ENCODE results near the gene OTOS.

Gene OTOS

DNA sequence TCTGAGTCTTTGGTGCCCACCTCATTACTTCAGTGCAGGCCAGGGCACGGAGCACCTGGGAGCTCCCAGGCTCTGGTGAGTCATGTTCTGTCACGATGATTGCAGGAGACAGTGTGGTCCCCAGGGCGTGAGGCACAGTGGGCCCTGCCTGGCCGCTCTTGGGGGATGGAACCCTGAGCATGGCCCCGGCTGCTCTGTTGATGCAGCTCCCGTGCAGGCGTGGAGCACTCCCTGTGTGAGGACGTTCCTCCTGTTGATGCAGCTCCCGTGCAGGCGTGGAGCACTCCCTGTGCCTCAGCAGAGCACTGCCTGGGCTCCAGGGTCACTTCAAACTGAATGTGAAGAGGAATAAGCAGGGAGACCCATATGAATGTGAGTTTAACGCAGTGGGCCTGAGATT lies 34.5 kb downstream of the OTOS start:
- TF ChIP-seq NFRKB (IDR thresholded peaks at IDR 0.05) (no peak), HDGF (IDR thresholded peaks at IDR 0.05; ENCODE audit: borderline replicate concordance) (no peak), L3MBTL2 (conservative IDR thresholded peaks at IDR 0.05) (no peak), CTBP1 (IDR thresholded peaks at IDR 0.05; ENCODE audit: borderline replicate concordance) (no peak), ELF4 (IDR thresholded peaks at IDR 0.05) (no peak), LEF1 (IDR thresholded peaks at IDR 0.05; ENCODE audit: borderline replicate concordance) (no peak), BHLHE40 (IDR thresholded peaks at IDR 0.05; ENCODE audit: borderline replicate concordance) (no peak), FOXM1 (IDR thresholded peaks at IDR 0.05; ENCODE audit: borderline replicate concordance) (no peak), FOXA1 (IDR thresholded peaks at IDR 0.05) (no peak), FOXK2 (IDR thresholded peaks at IDR 0.05) (no peak), ZNF384 (IDR thresholded peaks at IDR 0.05) (no peak), TARDBP (IDR thresholded peaks at IDR 0.05) (no peak), SUZ12 (IDR thresholded peaks at IDR 0.05) (no peak)
- TF ChIP-seq, protein P1, sequence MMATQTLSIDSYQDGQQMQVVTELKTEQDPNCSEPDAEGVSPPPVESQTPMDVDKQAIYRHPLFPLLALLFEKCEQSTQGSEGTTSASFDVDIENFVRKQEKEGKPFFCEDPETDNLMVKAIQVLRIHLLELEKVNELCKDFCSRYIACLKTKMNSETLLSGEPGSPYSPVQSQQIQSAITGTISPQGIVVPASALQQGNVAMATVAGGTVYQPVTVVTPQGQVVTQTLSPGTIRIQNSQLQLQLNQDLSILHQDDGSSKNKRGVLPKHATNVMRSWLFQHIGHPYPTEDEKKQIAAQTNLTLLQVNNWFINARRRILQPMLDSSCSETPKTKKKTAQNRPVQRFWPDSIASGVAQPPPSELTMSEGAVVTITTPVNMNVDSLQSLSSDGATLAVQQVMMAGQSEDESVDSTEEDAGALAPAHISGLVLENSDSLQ (IDR thresholded peaks at IDR 0.05) = no peak
- CTCF ChIA-PET = no interaction called here
- DNase-seq (ENCODE audit: extremely low spot score) = no peak
- POLR2A ChIA-PET = no interaction called here

DNA sequence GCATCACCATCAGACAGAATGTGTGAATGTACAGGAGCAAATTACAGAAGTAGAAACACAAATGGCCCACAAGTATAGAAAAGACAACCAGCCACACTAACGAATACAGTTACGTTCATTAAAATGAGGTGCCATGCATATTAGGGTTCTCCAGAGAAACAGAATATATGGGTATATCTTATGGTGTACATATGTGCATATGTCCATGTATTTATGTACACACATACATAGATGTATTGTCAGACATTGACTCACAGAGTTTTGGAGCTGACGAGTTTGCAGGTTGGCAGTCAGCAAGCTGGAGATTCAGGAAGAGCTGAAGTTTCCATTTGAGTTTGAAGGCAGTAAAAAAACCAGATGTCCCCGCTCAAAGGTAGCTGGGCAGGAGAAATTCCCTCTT lies 37.3 kb downstream of the OTOS start:
- ChIA-PET POLR2A (no interaction called here), CTCF (interaction anchor here (0.7 kb wide), 1 partner anchor 57 kb away, joined by 4 read pairs; no protein-coding TSS in a partner anchor)
- no peak for DNase-seq (ENCODE audit: extremely low spot score)
- TF ChIP-seq, protein P1 (IDR thresholded peaks at IDR 0.05) = no peak
- TF ChIP-seq LEF1 (IDR thresholded peaks at IDR 0.05; ENCODE audit: borderline replicate concordance) (no peak), CTBP1 (IDR thresholded peaks at IDR 0.05; ENCODE audit: borderline replicate concordance) (no peak), NFRKB (IDR thresholded peaks at IDR 0.05) (no peak), SUZ12 (IDR thresholded peaks at IDR 0.05) (no peak), FOXK2 (IDR thresholded peaks at IDR 0.05) (no peak), FOXM1 (IDR thresholded peaks at IDR 0.05; ENCODE audit: borderline replicate concordance) (no peak), TARDBP (IDR thresholded peaks at IDR 0.05) (no peak), ARNT (IDR thresholded peaks at IDR 0.05) (no peak), HDGF (IDR thresholded peaks at IDR 0.05; ENCODE audit: borderline replicate concordance) (no peak), SP1 (IDR thresholded peaks at IDR 0.05) (no peak), FOXA1 (IDR thresholded peaks at IDR 0.05) (no peak), L3MBTL2 (conservative IDR thresholded peaks at IDR 0.05) (no peak), ELF4 (IDR thresholded peaks at IDR 0.05) (no peak)

DNA sequence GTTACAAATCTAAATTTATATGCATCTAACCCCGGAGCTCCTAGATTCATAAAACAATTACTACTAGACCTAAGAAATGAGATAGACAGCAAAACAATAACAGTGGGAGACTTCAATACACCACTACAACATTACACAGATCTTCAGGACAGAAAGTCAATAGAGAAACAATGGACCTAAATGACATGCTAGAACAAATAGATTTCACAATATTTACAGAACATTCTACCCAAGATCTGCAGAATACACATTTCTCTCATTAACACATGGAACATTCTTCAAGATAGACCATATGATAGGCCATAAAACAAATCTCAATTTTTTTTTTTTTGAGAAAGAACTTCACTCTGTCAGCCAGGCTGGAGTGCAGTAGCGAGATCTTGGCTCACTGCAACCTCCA lies 42.1 kb downstream of the OTOS start:
- ChIA-PET POLR2A (no interaction called here), CTCF (no interaction called here)
- TF ChIP-seq, protein P1 (IDR thresholded peaks at IDR 0.05) = no peak
- no peak for TF ChIP-seq ZNF384 (IDR thresholded peaks at IDR 0.05)
- no peak for TF ChIP-seq CTBP1 (IDR thresholded peaks at IDR 0.05; ENCODE audit: borderline replicate concordance)
- TF ChIP-seq ARNT (IDR thresholded peaks at IDR 0.05) = no peak
- no peak for TF ChIP-seq LEF1 (IDR thresholded peaks at IDR 0.05; ENCODE audit: borderline replicate concordance)
- no peak for TF ChIP-seq NFRKB (IDR thresholded peaks at IDR 0.05)
- TF ChIP-seq FOXK2 (IDR thresholded peaks at IDR 0.05) = no peak
- TF ChIP-seq FOXM1 (IDR thresholded peaks at IDR 0.05; ENCODE audit: borderline replicate concordance) = no peak
- TF ChIP-seq SP1 (IDR thresholded peaks at IDR 0.05) = no peak
- no peak for TF ChIP-seq ELF4 (IDR thresholded peaks at IDR 0.05)
- no peak for TF ChIP-seq HDGF (IDR thresholded peaks at IDR 0.05; ENCODE audit: borderline replicate concordance)
- no peak for TF ChIP-seq SUZ12 (IDR thresholded peaks at IDR 0.05)
- no peak for TF ChIP-seq FOXA1 (IDR thresholded peaks at IDR 0.05)
- TF ChIP-seq BHLHE40 (IDR thresholded peaks at IDR 0.05; ENCODE audit: borderline replicate concordance) = no peak
- TF ChIP-seq L3MBTL2 (conservative IDR thresholded peaks at IDR 0.05) = no peak
- TF ChIP-seq TARDBP (IDR thresholded peaks at IDR 0.05) = no peak
- no peak for DNase-seq (ENCODE audit: extremely low spot score)

DNA sequence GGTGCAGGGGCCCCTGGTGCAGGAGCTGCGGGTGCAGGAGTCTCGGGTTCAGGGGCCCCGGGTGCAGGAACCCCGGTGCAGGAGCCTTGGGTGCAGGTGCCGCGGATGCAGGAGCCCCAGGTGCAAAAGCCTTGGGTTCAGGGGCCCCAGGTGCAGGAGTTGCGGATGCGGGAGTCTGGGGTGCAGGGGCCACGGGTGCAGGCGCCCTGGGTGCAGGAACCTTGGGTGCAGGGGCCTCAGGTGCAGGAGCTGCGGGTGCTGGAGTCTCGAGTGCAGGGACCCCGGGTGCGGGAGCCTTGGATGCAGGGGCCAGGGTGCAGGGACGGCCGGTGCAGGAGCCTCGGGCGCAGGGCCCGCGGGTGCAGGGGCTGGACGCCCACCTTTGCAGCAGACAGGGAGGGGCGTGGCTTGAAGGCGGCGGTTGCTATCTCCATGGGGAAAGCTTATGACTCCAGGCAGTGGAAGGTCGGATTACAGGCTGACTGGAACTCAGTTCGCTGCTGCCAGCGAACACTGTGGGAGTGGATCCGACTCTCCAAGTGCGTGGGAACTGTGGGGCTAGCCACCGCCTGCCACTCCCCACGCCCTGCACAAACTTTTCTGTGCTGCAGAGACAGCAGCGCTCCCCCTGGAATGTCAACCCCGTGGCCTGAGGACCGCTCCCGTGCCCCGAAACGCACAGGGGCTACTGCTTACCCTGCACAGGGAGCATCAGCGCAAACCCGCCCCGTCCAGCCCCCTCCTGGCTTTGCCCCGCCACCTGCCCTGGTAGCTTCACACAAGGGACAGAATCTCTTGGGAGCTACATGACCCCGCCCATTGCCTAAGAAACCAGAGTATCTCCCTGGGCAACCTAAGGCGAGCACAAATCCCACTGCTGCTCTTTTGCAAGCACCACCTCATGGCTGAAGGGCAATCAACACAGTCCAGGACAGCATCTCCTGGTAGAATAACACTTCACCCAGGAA lies 44.6 kb downstream of the OTOS start:
- TF ChIP-seq ELF4 (IDR thresholded peaks at IDR 0.05) (no peak), NFRKB (IDR thresholded peaks at IDR 0.05) (no peak), SUZ12 (IDR thresholded peaks at IDR 0.05) (no peak), ARNT (IDR thresholded peaks at IDR 0.05) (no peak), FOXA1 (IDR thresholded peaks at IDR 0.05) (no peak), BHLHE40 (IDR thresholded peaks at IDR 0.05; ENCODE audit: borderline replicate concordance) (no peak), FOXM1 (IDR thresholded peaks at IDR 0.05; ENCODE audit: borderline replicate concordance) (no peak), ZNF384 (IDR thresholded peaks at IDR 0.05) (no peak), TARDBP (IDR thresholded peaks at IDR 0.05) (no peak), LEF1 (IDR thresholded peaks at IDR 0.05; ENCODE audit: borderline replicate concordance) (no peak), L3MBTL2 (conservative IDR thresholded peaks at IDR 0.05) (no peak), CTBP1 (IDR thresholded peaks at IDR 0.05; ENCODE audit: borderline replicate concordance) (no peak), FOXK2 (IDR thresholded peaks at IDR 0.05) (no peak), HDGF (IDR thresholded peaks at IDR 0.05; ENCODE audit: borderline replicate concordance) (no peak), SP1 (IDR thresholded peaks at IDR 0.05) (no peak)
- TF ChIP-seq, protein P1 (IDR thresholded peaks at IDR 0.05) = no peak
- ChIA-PET CTCF (no interaction called here), POLR2A (no interaction called here)
- no peak for DNase-seq (ENCODE audit: extremely low spot score)

DNA sequence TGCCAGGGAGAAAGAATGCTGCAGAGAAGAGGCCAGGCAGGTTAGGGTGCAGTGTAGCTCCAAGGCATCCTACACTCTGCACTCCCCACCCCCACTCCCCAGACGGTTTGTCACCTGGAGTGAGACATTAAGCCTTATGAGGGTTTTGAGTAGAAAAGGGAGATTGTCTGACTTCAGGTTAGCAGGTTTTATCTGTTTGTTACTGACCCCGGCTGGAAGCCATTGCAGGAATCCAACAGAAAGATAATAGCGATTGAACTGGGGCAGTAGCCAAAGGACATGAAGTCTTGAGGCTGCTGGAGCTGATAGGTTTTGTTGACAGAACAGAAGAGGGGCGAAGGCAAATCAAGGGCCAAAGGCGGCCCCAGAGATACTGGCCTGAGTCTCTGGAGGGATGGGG lies 51.2 kb downstream of the OTOS start:
- DNase-seq (ENCODE audit: extremely low spot score) = no peak
- ChIA-PET POLR2A (no interaction called here), CTCF (no interaction called here)
- TF ChIP-seq ARNT (IDR thresholded peaks at IDR 0.05) = no peak
- no peak for TF ChIP-seq SUZ12 (IDR thresholded peaks at IDR 0.05)
- TF ChIP-seq L3MBTL2 (conservative IDR thresholded peaks at IDR 0.05) = no peak
- TF ChIP-seq CTBP1 (IDR thresholded peaks at IDR 0.05; ENCODE audit: borderline replicate concordance) = no peak
- TF ChIP-seq ZNF384 (IDR thresholded peaks at IDR 0.05) = no peak
- TF ChIP-seq HDGF (IDR thresholded peaks at IDR 0.05; ENCODE audit: borderline replicate concordance) = no peak
- TF ChIP-seq, protein P1 (IDR thresholded peaks at IDR 0.05) = no peak
- no peak for TF ChIP-seq TARDBP (IDR thresholded peaks at IDR 0.05)
- no peak for TF ChIP-seq LEF1 (IDR thresholded peaks at IDR 0.05; ENCODE audit: borderline replicate concordance)
- no peak for TF ChIP-seq FOXM1 (IDR thresholded peaks at IDR 0.05; ENCODE audit: borderline replicate concordance)
- TF ChIP-seq FOXA1 (IDR thresholded peaks at IDR 0.05) = no peak
- TF ChIP-seq FOXK2 (IDR thresholded peaks at IDR 0.05) = no peak
- TF ChIP-seq NFRKB (IDR thresholded peaks at IDR 0.05) = no peak
- TF ChIP-seq BHLHE40 (IDR thresholded peaks at IDR 0.05; ENCODE audit: borderline replicate concordance) = no peak
- TF ChIP-seq SP1 (IDR thresholded peaks at IDR 0.05) = no peak
- no peak for TF ChIP-seq ELF4 (IDR thresholded peaks at IDR 0.05)

Measured in HEK293T (cell line).